NCI-H69 (cell line): ENCODE data around the gene RCSD1.
A peak's percentile ranks its signal among the peaks of the same experiment; 100 is the strongest.

Experiments
- DNase-seq: peaks from one replicate; lab custom pipeline; 2025; lab: John Stamatoyannopoulos, UW

RCSD1 gene

GRCh38 chr1:167746988-167747655, 117.1 kb downstream of the RCSD1 start:
- no peak for DNase-seq

GRCh38 chr1:167747988-167748387, 118.0 kb downstream of the RCSD1 start:
- no peak for DNase-seq

GRCh38 chr1:167748906-167749305, 118.9 kb downstream of the RCSD1 start:
- no peak for DNase-seq

- peak; percentile 20 for DNase-seq
Observed at GRCh38 chr1:167749741-167750140, 119.7 kb downstream of the RCSD1 start.

GRCh38 chr1:167750641-167751040, 120.6 kb downstream of the RCSD1 start:
- no peak for DNase-seq

GRCh38 chr1:167751676-167752075, 121.6 kb downstream of the RCSD1 start:
- DNase-seq = no peak

GRCh38 chr1:167752219-167752985, 122.4 kb downstream of the RCSD1 start:
- DNase-seq = no peak

GRCh38 chr1:167755654-167756053, 125.6 kb downstream of the RCSD1 start:
- DNase-seq = no peak
